NCI-H82 treated with DMSO at 0.1 percent for 48 hours (cell line): ENCODE results near the gene UCHL5.
"Not testable (repeated sequence)": the region's sequence is repeated elsewhere in the genome, so short reads cannot be mapped to it uniquely, and the experiment has no call there.

ENCODE experiments used
- DNase-seq: peaks from one replicate; lab custom pipeline; 2025; ENCODE audit not compliant: unreplicated experiment; lab: John Stamatoyannopoulos, UW

Gene UCHL5

DNA sequence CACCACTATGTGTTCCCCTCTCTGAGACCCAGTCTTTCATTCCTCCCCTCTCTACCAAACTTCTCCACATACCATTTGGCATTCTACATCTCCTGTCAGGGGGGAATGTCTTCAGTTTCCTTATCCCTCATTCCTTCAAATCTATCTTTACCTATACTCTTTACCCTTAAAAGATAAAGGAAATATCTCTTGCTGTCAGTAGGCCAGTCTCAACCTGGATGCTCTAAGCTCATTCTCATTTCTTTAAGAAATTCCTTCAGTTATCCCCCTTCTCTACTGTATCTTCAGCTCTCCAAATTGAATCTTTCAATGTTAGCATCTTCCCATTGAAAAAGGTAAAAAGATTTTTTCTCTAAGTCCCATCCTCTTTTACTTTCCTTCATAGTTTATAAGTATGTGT, 6.8 kb upstream of the UCHL5 start:
- no peak for DNase-seq

DNA sequence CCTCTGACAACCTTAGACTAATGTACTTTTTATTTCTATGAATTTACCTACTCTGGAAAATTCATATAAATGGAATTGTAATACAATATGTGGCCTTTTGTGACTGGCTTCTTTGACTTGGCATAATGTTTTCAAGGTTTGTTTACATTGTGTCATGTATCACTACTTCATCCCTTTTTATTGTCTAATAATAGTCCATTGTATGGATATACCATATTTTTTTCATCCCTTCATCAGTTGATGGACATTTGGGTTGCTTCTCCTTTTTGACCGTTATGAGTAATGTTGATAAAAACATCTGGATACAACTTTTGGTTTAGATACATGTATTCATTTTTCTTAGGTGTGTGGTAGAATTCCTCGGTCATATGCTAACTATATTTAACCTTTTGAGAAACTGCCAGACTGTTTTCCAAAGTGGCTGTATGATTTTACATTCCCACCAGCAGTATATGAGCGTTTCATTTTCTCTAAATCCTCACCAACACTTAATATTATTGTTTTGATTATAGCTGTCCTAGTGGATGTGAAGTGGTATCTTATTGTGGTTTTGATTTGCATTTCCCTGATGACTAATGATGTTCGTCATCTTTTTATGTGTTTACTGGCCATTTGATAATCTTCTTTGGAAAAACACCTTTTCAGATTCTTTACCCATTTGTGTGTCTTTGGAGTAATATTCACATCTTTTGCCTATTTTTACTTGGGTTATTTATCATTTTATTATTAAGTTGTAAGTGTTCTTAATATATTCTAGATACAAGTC, 3.7 kb upstream of the UCHL5 start:
- DNase-seq, result no peak

- DNase-seq, result no peak
Observed at GRCh38 chr1:193060938-193061337, 1.8 kb upstream of the UCHL5 start.

GRCh38 chr1:193060406-193060805, 1.2 kb upstream of the UCHL5 start:
- peak; percentile 13 for DNase-seq

DNA sequence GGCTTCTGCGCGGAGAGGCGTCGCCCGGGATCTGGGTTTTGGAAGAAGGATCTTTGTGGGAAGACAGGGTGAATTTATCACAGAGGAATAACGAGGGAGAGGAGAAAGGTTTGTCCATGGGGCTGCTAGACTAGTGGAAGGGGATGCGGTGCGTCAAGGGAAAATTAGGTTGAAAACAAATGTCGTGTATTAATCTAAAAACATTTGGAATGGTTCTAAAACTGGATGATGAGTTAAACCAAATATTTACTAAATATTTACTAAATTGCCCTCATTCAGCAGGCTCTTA, 899 bp upstream of the UCHL5 start:
- DNase-seq, result no peak

DNA sequence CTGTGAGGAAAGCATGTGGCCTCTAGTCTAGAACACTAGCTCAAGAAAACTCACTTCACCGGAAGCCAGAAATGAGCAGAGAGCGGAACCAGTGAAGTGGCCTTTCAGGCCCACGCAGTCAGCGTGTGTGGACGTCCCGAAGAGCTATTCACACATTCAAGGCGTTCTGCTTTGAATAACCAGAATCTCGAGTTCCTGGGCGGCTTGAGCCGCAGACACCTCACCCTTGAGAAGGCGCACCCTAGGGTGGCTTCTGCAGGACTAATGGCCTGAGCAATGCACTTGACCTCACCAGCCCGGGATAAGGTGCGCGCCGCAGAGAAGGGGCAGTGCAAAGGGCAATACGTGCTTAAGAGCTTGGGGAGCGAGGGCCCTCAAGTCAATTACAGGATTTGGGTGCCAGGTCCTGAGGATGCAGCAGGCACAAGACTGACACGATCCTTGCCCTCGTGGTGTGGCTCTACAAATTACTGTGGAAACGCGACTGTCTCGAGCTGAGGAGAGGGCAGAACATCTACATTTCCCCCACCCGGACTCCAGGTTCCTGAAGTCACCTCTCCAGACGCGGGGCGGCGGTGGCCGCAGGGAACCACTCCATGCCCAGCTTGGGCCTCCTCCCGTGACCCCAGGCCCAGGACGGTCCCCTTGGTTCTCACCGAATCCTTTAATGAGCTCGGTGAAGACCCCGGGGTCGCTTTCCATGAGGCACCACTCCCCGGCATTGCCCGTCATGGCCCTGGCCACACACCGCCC, 455 bp downstream of the UCHL5 start:
- DNase-seq, result peak; percentile 30

DNA sequence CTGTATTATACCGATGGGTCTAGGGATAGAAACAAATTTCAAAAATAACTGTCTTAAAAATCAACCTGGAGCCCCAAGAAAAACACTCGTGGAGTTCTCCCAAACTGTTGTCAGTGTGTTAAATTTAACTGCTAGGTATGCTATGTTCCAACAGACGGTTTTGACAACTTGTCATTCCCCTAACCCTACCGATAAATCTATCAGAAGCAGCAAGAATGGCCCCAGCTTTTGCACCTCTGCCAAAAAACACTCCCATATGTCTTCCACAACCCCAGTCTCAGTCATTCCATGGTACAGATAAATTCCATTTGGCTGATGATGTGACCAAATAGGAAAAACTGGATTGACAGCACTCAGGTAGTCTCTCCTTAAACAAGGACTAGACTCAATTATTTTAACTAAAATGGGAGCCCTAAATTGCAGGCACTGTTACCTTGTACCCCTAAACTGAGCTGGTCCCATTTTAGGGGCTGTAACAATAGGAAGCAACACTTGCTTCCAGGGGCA, 4.9 kb downstream of the UCHL5 start:
- DNase-seq, result no peak

DNA sequence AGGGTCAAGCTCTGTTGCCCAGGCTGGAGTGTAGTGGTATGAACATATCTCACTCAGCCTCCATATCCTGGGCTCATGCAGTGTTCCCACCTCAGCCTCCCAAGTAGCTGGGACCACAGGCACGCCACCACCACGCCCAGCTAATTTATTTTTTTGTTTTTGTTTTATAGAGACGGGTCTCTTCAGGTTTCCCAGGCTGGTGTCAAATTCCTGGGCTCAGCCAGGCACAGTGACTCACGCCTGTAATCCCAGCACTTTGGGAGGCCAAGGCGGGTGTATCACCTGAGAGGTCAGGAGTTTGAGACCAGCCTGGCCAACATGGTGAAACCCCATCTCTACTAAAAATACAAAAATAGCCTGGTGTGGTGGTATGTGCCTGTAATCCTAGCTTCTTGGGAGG, 10.2 kb downstream of the UCHL5 start:
- DNase-seq, result not testable (repeated sequence)

DNA sequence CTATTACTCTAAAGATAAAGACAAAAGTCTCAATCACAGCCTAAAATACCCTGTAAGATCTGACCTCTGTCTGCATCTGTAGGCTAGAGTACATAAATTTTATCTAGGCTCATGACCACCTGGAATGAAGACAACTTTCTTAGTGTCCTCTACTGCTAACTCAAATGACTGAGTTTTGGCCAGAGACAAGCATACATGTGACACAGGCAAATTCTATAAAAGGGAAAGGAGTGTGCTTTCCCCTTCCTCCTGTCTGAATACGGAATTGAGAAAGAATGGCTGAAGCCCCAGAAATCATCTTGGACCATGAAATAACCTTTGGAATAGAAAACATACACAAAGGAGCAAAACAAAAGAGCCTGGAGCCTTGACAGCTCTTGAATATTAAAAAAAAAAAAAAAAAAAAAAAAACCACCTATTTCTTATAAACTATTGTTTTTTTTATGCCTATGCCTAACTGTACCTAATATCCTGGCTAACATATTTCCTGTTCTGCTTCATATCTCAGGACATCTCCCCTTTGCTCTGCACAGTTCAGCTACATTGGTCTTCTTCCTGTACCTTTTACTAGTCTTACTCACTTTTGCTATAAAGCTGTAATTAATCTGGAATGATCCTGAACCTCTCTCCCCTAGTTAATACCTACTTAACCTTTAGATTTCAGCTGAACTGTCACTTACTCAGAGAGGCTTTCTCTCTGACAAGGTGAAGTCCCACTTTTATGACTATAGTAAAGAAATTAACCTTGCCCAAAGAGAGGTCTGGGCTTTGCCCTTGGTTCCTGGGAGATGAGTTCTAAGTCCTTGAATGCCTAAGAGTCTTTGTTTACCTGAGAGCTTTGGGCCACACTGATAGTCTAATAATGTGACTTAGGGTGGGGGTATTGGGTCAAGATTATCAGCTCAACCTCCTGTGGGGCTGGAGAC, 16.1 kb downstream of the UCHL5 start:
- peak; percentile 37 for DNase-seq

DNA sequence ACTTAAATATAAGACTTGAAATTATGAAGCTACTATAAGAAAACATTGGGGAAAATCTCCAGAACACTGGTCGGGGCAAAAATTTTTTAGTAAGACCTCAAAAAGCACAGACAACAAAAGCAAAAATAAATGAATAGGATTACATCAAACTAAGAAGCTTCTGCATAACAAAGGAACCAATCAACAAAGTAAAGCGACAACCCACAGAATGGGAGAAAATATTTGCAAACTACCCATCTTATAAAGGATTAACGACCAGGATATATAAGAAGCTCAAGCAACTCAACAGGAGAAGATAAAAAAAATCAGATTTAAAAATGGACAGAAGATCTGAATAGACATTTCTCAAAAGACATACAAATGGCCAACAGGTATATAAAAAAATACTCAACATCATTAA, 19.1 kb downstream of the UCHL5 start:
- no peak for DNase-seq

GRCh38 chr1:193036337-193037047, 22.7 kb downstream of the UCHL5 start:
- DNase-seq, result no peak

DNA sequence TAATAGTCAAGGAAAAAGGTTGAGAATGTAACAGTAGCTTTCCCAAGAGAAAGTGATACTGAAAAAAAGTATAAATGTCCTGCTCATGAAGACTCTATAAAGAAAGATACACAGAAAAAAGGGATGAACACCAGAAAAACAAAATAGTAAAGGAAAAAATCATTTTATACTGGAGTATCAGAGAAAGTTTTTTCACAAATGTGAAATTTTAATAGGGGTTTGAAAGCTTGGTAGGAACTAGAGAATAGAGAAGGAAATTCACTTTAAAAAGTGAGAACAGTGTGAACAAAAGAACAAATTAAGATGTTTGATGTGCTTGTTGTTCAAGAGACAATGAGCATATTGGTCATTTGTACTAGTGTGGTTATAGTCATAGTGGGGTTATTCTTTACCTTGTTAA, 25.6 kb downstream of the UCHL5 start:
- no peak for DNase-seq

DNA sequence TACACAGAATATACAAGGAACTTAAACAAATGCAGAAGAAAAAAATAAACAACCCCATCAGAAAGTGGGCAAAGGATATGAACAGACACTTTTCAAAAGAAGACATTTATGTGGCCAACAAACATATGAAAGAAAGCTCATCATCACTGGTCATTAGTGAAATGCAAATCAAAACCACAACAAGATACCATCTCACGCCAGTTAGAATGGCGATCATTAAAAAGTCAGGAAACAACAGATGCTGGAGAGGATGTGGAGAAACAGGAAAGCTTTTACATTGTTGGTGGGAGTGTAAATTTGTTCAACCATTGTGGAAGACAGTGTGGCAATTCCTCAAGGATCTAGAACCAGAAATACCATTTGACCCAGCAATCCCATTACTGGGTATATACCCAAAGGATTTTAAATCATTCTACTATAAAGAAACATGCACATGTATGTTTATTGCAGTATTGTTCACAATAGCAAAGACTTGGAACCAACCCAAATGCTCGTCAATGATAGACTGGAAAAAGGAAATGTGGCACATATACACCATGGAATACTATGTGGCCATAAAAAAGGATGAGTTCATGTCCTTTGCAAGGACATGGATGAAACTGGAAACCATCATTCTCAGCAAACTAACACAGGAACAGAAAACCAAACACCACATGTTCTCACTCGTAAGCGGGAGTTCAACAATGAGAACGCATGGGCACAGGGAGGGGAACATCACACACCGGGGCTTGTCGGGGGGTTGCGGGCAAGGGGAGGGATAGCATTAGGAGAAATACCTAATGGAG, 26.3 kb downstream of the UCHL5 start:
- DNase-seq, result not testable (repeated sequence)

GRCh38 chr1:193031431-193031830, 27.7 kb downstream of the UCHL5 start:
- DNase-seq, result no peak

- no peak for DNase-seq
Observed at GRCh38 chr1:193030280-193030679, 28.9 kb downstream of the UCHL5 start.

GRCh38 chr1:193025218-193025617, 33.9 kb downstream of the UCHL5 start:
- DNase-seq, result no peak

- DNase-seq, result peak; percentile 63
Observed at GRCh38 chr1:193019442-193020026, 39.6 kb downstream of the UCHL5 start.

DNA sequence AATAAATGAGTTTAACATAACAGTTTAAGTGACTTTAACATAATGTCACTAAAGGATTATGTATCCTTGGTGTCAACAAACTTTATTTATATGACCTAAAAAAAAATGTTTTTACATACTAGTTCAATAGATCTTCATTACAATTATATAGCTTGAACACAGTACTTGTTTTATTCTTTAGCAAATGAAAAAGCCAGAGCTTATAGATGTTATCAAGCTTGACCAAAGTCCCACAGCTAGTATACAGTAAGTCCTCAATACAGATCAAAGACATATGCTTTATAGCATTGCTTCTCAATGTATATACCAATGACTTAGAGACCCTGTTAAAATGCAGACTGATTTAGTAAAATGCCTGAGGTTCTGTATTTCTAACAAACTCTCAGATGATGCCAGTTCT, 42.4 kb downstream of the UCHL5 start:
- no peak for DNase-seq

DNA sequence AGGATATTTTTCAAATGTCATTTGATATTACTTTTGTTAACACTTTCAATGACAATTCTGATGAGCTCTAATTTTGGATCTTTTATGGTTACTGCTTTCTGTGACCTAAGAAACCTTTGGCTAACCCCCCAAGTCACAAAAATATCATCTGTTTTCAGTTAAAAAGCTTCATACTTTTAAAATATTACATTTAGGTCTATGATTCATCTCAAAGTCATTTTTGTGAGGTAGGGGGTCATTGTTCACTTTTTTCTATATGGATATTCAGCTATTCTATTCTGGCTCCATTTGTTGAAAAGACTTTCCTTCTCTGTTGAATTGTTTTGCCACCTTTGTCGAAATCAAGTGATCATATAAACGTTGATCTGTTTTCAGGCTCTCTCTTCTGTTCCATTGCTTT, 44.8 kb downstream of the UCHL5 start:
- no peak for DNase-seq

DNA sequence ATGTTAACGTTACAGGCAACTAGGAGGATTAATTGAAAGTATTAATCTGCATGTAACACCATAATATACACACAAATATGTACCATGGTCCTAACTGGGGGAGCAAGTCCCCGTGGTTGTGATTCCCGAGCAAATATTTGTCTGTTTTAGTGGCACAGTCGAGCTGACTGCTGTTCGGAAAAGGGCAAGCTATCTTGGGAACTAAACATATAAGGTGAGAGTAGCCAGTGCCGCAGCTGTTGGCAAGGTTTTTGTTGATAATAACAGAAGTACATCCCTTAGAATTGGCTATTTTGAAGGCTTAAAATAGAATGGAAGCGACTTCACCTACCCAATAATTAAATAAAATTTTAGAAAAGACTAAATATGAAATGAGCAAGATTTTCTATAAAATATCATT, 45.5 kb downstream of the UCHL5 start:
- no peak for DNase-seq
